Inflammatory macrophage (primary cell): ENCODE measurements around the gene ANKRD29.
"Not testable (repeated sequence)": the region's sequence is repeated elsewhere in the genome, so short reads cannot be mapped to it uniquely, and the experiment has no call there.

Experiments used
- DNase-seq, 2 donors: peaks; one replicate each; pipeline ENCODE4 v3.0.0-alpha.2; 2020 to 2022

Gene ANKRD29

GRCh38 chr18:23614413-23614812, 48.3 kb downstream of the ANKRD29 start:
- no peak for DNase-seq

GRCh38 chr18:23613091-23613475, 49.6 kb downstream of the ANKRD29 start:
- DNase-seq: not testable (repeated sequence)

- peak in 1 of 2 donors; percentile 13 for DNase-seq
Observed at GRCh38 chr18:23612434-23613090, 50.1 kb downstream of the ANKRD29 start.

GRCh38 chr18:23609390-23610023, 53.2 kb downstream of the ANKRD29 start:
- DNase-seq: no peak

- no peak for DNase-seq
Observed at GRCh38 chr18:23608211-23608610, 54.5 kb downstream of the ANKRD29 start.

GRCh38 chr18:23605941-23606340, 56.8 kb downstream of the ANKRD29 start:
- no peak for DNase-seq

- DNase-seq: no peak
Observed at GRCh38 chr18:23599809-23600208, 62.9 kb downstream of the ANKRD29 start.

- peak; percentile 93 to 94 for DNase-seq
Observed at GRCh38 chr18:23596183-23596582, 66.5 kb downstream of the ANKRD29 start.

- no peak for DNase-seq
Observed at GRCh38 chr18:23595591-23595990, 67.1 kb downstream of the ANKRD29 start.

- peak; percentile 95 to 96 for DNase-seq
Observed at GRCh38 chr18:23593720-23594119, 69.0 kb downstream of the ANKRD29 start.

GRCh38 chr18:23592911-23593310, 69.8 kb downstream of the ANKRD29 start:
- peak in 1 of 2 donors; percentile 61 for DNase-seq

GRCh38 chr18:23591011-23591410, 71.7 kb downstream of the ANKRD29 start:
- no peak for DNase-seq

- DNase-seq: no peak
Observed at GRCh38 chr18:23588836-23589560, 73.7 kb downstream of the ANKRD29 start.

- no peak for DNase-seq
Observed at GRCh38 chr18:23587220-23587642, 75.5 kb downstream of the ANKRD29 start.

- peak; percentile 94 to 97 for DNase-seq
Observed at GRCh38 chr18:23586249-23587196, 76.2 kb downstream of the ANKRD29 start, which contains the start of gene NPC1. TSS of gene NPC1 (minus strand) at chr18:23586506. CDS start at chr18:23586343, 163 bp downstream.

- no peak for DNase-seq
Observed at GRCh38 chr18:23585897-23586248, 76.8 kb downstream of the ANKRD29 start.

- DNase-seq: peak; percentile 57 to 66
Observed at GRCh38 chr18:23585007-23585871, 77.5 kb downstream of the ANKRD29 start.

- peak; percentile 63 to 65 for DNase-seq
Observed at GRCh38 chr18:23584019-23584983, 78.4 kb downstream of the ANKRD29 start.

GRCh38 chr18:23583071-23583865, 79.4 kb downstream of the ANKRD29 start:
- no peak for DNase-seq
